Activated CD4-positive, alpha-beta T cell treated with anti-CD3 and anti-CD28 coated beads, Interleukin-2, amount 10 ng/mL, durations not matched to agents 7 days and 5 days (primary cell): ENCODE data around the gene LIMCH1. TPM values are rescaled to one million over a fixed set of nuclear protein-coding genes. Genes with fewer than 3 reads are reported as not detected.
"Not testable (repeated sequence)": the region's sequence is repeated elsewhere in the genome, so short reads cannot be mapped to it uniquely, and the experiment has no call there.

Source experiments
- CTCF ChIA-PET: fragments of 350-600 bp; sonication (Branson Sonifier 250); formaldehyde crosslinking; loops from one replicate; lab custom pipeline; 2021; ENCODE audit warnings: antibody characterized with exemption; lab: Charles Lee
- POLR2A ChIA-PET: fragments of 350-600 bp; sonication (Branson Sonifier 250); formaldehyde crosslinking; loops from one replicate; lab custom pipeline; 2021; ENCODE audit warnings: antibody characterized with exemption; lab: Charles Lee
- DNase-seq: peaks from one replicate; pipeline ENCODE4 v3.0.0-alpha.2; 2020
- H3K27ac Mint-ChIP-seq: one replicate; pipeline ENCODE4 v1.8.0; 2021; ENCODE audit warnings: mild to moderate bottlenecking, moderate library complexity, mixed read lengths
- H3K27me3 Mint-ChIP-seq: one replicate; pipeline ENCODE4 v1.8.0; 2021; ENCODE audit warnings: mixed read lengths
- H3K36me3 Mint-ChIP-seq: one replicate; pipeline ENCODE4 v1.8.0; 2021; ENCODE audit warnings: low read depth, mixed read lengths
- H3K4me1 Mint-ChIP-seq: one replicate; pipeline ENCODE4 v1.8.0; 2021; ENCODE audit warnings: mixed read lengths
- H3K4me3 Mint-ChIP-seq: one replicate; pipeline ENCODE4 v1.8.0; 2021; ENCODE audit warnings: mild to moderate bottlenecking, moderate library complexity, mixed read lengths
- H3K9me3 Mint-ChIP-seq: one replicate; pipeline ENCODE4 v1.8.0; 2021; ENCODE audit warnings: mixed read lengths
- total RNA-seq, 2 experiments: library from RNA; stranded (reverse); gene quantifications; one replicate each; pipeline ENCODE4 v1.2.3, GENCODE V29; 2021

LIMCH1 gene
- not detected for total RNA-seq

GRCh38 chr4:41538017-41538733, at the start of gene LIMCH1:
Gene LIMCH1 (plus strand): TSS chr4:41538157. CDS start chr4:41605996, 67,839 bp downstream.
- CTCF ChIA-PET = interaction anchor here (0.7 kb wide), 1 partner anchor 14 kb away, joined by 4 read pairs; no protein-coding TSS in a partner anchor
- H3K4me3 Mint-ChIP-seq = no peak within 1 kb of the TSS
- no peak within 1 kb of the TSS for H3K27ac Mint-ChIP-seq
- no peaks in the 10 kb centered on the region for H3K4me1 Mint-ChIP-seq
- H3K9me3 Mint-ChIP-seq = no peaks in the 10 kb centered on the region
- no peak for DNase-seq
- peaks cover 3% of the 10 kb centered on the region for H3K27me3 Mint-ChIP-seq
- H3K36me3 Mint-ChIP-seq = no peaks in the 10 kb centered on the region
- POLR2A ChIA-PET = no interaction called here

- POLR2A ChIA-PET, H3K27ac Mint-ChIP-seq, H3K27me3 Mint-ChIP-seq, H3K9me3 Mint-ChIP-seq, H3K36me3 Mint-ChIP-seq, DNase-seq, H3K4me3 Mint-ChIP-seq, H3K4me1 Mint-ChIP-seq, CTCF ChIA-PET: not testable (repeated sequence)
Observed at GRCh38 chr4:41491081-41491576, 46.8 kb upstream of the LIMCH1 start.

GRCh38 chr4:41496977-41497376, 41.0 kb upstream of the LIMCH1 start:
- DNase-seq = no peak
- Mint-ChIP-seq H3K4me3 (no peak overlapping the region), H3K9me3 (no peaks in the 10 kb centered on the region), H3K4me1 (no peaks in the 10 kb centered on the region), H3K36me3 (no peaks in the 10 kb centered on the region), H3K27me3 (no peaks in the 10 kb centered on the region), H3K27ac (no peak overlapping the region)
- ChIA-PET POLR2A (no interaction called here), CTCF (interaction anchor here (0.6 kb wide), 1 partner anchor 35 kb away, joined by 4 read pairs; no protein-coding TSS in a partner anchor)

- CTCF ChIA-PET = no interaction called here
- Mint-ChIP-seq H3K4me3 (no peak overlapping the region), H3K4me1 (no peaks in the 10 kb centered on the region), H3K27me3 (no peaks in the 10 kb centered on the region), H3K9me3 (no peaks in the 10 kb centered on the region), H3K36me3 (no peaks in the 10 kb centered on the region), H3K27ac (no peak overlapping the region)
- POLR2A ChIA-PET = no interaction called here
- DNase-seq = no peak
Observed at GRCh38 chr4:41498177-41498576, 39.8 kb upstream of the LIMCH1 start.

- H3K9me3 Mint-ChIP-seq = no peaks in the 10 kb centered on the region
- no peak for DNase-seq
- no peak overlapping the region for H3K4me3 Mint-ChIP-seq
- no peaks in the 10 kb centered on the region for H3K27me3 Mint-ChIP-seq
- ChIA-PET CTCF (no interaction called here), POLR2A (no interaction called here)
- H3K36me3 Mint-ChIP-seq = no peaks in the 10 kb centered on the region
- no peaks in the 10 kb centered on the region for H3K4me1 Mint-ChIP-seq
- H3K27ac Mint-ChIP-seq = no peak overlapping the region
Observed at GRCh38 chr4:41504167-41504818, 33.7 kb upstream of the LIMCH1 start.

GRCh38 chr4:41505161-41505661, 32.7 kb upstream of the LIMCH1 start:
- Mint-ChIP-seq H3K27ac (no peak overlapping the region), H3K27me3 (no peaks in the 10 kb centered on the region), H3K9me3 (no peaks in the 10 kb centered on the region), H3K4me3 (no peak overlapping the region), H3K4me1 (no peaks in the 10 kb centered on the region), H3K36me3 (no peaks in the 10 kb centered on the region)
- no peak for DNase-seq
- POLR2A ChIA-PET = no interaction called here
- CTCF ChIA-PET = no interaction called here

GRCh38 chr4:41506130-41506529, 31.8 kb upstream of the LIMCH1 start:
- no peak for DNase-seq
- H3K27ac Mint-ChIP-seq = no peak overlapping the region
- H3K27me3 Mint-ChIP-seq = no peaks in the 10 kb centered on the region
- POLR2A ChIA-PET = no interaction called here
- CTCF ChIA-PET = no interaction called here
- no peak overlapping the region for H3K4me3 Mint-ChIP-seq
- no peaks in the 10 kb centered on the region for H3K36me3 Mint-ChIP-seq
- H3K9me3 Mint-ChIP-seq = no peaks in the 10 kb centered on the region
- no peaks in the 10 kb centered on the region for H3K4me1 Mint-ChIP-seq

- Mint-ChIP-seq H3K27ac (no peak overlapping the region), H3K4me3 (no peak overlapping the region), H3K27me3 (no peaks in the 10 kb centered on the region), H3K36me3 (no peaks in the 10 kb centered on the region), H3K4me1 (no peaks in the 10 kb centered on the region), H3K9me3 (no peaks in the 10 kb centered on the region)
- POLR2A ChIA-PET = no interaction called here
- CTCF ChIA-PET = no interaction called here
- no peak for DNase-seq
Observed at GRCh38 chr4:41507291-41507947, 30.5 kb upstream of the LIMCH1 start.

- Mint-ChIP-seq H3K27me3 (no peaks in the 10 kb centered on the region), H3K4me3 (no peak overlapping the region), H3K4me1 (no peaks in the 10 kb centered on the region), H3K36me3 (no peaks in the 10 kb centered on the region), H3K9me3 (no peaks in the 10 kb centered on the region), H3K27ac (no peak overlapping the region)
- POLR2A ChIA-PET = no interaction called here
- CTCF ChIA-PET = no interaction called here
- no peak for DNase-seq
Observed at GRCh38 chr4:41509451-41509866, 28.5 kb upstream of the LIMCH1 start.

- Mint-ChIP-seq H3K27ac (no peak overlapping the region), H3K4me3 (no peak overlapping the region), H3K9me3 (no peaks in the 10 kb centered on the region), H3K4me1 (no peaks in the 10 kb centered on the region), H3K36me3 (no peaks in the 10 kb centered on the region), H3K27me3 (no peaks in the 10 kb centered on the region)
- CTCF ChIA-PET = no interaction called here
- no peak for DNase-seq
- POLR2A ChIA-PET = no interaction called here
Observed at GRCh38 chr4:41510179-41510578, 27.8 kb upstream of the LIMCH1 start.

- Mint-ChIP-seq H3K36me3 (no peaks in the 10 kb centered on the region), H3K27me3 (no peaks in the 10 kb centered on the region), H3K27ac (no peak overlapping the region), H3K4me3 (no peak overlapping the region), H3K4me1 (no peaks in the 10 kb centered on the region), H3K9me3 (no peaks in the 10 kb centered on the region)
- no peak for DNase-seq
- ChIA-PET CTCF (no interaction called here), POLR2A (no interaction called here)
Observed at GRCh38 chr4:41512136-41512535, 25.8 kb upstream of the LIMCH1 start.

GRCh38 chr4:41512596-41512995, 25.4 kb upstream of the LIMCH1 start:
- Mint-ChIP-seq H3K27me3 (no peaks in the 10 kb centered on the region), H3K4me3 (no peak overlapping the region), H3K36me3 (no peaks in the 10 kb centered on the region), H3K27ac (no peak overlapping the region), H3K4me1 (no peaks in the 10 kb centered on the region), H3K9me3 (no peaks in the 10 kb centered on the region)
- POLR2A ChIA-PET = no interaction called here
- DNase-seq = no peak
- CTCF ChIA-PET = no interaction called here

GRCh38 chr4:41514169-41514568, 23.8 kb upstream of the LIMCH1 start:
- Mint-ChIP-seq H3K27me3 (no peaks in the 10 kb centered on the region), H3K4me1 (no peaks in the 10 kb centered on the region), H3K36me3 (no peaks in the 10 kb centered on the region), H3K27ac (no peak overlapping the region), H3K4me3 (no peak overlapping the region), H3K9me3 (no peaks in the 10 kb centered on the region)
- POLR2A ChIA-PET = no interaction called here
- DNase-seq = no peak
- CTCF ChIA-PET = no interaction called here
